GM12864 (cell line): Measurements from ENCODE around the gene SP3.

Experiments used
- DNase-seq: peaks from one replicate; pipeline ENCODE4 v3.0.0-alpha.2; 2011; ENCODE audit warnings: low read depth
- H3K4me3 ChIP-seq: 2 replicates; pipeline ENCODE4 v1.5.1; 2011; ENCODE audit warnings: mild to moderate bottlenecking, low read depth, low read length, control low read depth
- CTCF ChIP-seq: IDR thresholded peaks from 2 replicates; pipeline ENCODE4 v1.5.1; 2011; ENCODE audit warnings: low read depth, mild to moderate bottlenecking, moderate library complexity, low read length, control low read depth, inconsistent platforms; ENCODE audit errors: missing control alignments

Gene SP3

GRCh38 chr2:173860566-173860965 is 104.6 kb downstream of the SP3 start:
- TF ChIP-seq CTCF, result no peak
- no peak overlapping the region for H3K4me3 ChIP-seq
- DNase-seq, result no peak

DNA sequence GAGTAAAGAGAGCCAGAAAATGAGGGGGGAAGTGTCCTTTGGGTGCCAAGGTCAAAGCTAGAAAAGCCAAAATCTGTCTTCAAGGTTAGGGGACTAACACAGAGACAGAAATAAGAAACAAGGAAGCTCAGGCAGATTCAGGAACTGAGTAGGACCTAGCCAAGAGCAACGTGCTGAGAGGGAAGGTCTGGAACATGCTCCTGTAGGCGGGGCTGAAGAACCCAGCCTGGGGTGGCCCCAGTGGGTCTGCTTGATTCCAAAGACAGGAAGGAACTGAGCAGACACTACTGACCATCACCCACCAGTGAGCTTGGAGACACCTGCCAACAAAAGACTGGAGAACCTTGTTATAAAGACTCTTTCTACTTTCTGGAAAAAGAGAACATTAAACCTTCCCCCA is 105.1 kb downstream of the SP3 start:
- DNase-seq, result no peak
- no peak overlapping the region for H3K4me3 ChIP-seq
- TF ChIP-seq CTCF, result no peak

DNA sequence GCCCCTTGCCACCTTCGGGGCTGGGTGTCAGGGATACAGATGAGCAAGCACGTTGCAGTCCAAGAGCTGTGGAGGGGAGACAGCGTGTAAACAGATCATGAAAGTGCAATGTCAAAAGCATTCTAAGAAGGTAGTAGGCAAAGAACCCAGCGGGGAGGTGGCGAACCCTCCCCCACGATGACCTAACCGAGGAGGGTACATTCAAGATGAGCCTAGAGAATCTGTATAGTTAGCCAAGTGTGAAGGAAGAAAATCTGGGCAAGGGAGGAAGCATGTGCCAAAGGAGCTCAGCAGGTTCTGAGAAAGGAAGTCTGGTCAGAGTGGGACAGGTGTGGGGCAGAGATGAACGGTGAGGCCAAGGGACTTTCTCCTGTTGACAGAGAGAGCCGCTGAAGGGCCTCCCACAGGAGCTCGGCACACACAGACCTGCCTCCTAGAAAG is 106.9 kb downstream of the SP3 start:
- TF ChIP-seq CTCF, result no peak
- H3K4me3 ChIP-seq, result no peak overlapping the region
- no peak for DNase-seq
